A673 (cell line): ENCODE results near the gene RUNDC1.

ENCODE experiments used
- CTCF ChIP-seq: fragments of 300-800, 200-600 bp; sonication (generic); conservative IDR thresholded peaks from 2 replicates; pipeline ENCODE4 v1.5.1; 2017; ENCODE audit warnings: low read depth, mild to moderate bottlenecking, antibody characterized with exemption, low read length, moderate library complexity, mixed read lengths
- EZH2 ChIP-seq: fragments of 200-600 bp; sonication (generic); IDR thresholded peaks from 2 replicates; pipeline ENCODE4 v1.6.1; 2017; ENCODE audit warnings: borderline replicate concordance, low read depth, mild to moderate bottlenecking, mixed read lengths, antibody characterized with exemption, low read length; ENCODE audit not compliant: poor library complexity, severe bottlenecking

GRCh38 chr17:43030137-43030767, 49.9 kb downstream of the RUNDC1 start:
- TF ChIP-seq CTCF = no peak
- no peak for TF ChIP-seq EZH2
